ENCODE measurements around the gene ERCC6L2. TPM values are rescaled to one million over a fixed set of nuclear protein-coding genes. Genes with fewer than 3 reads are reported as not detected.

The ERCC6L2 gene
- total and polyA plus RNA-seq, 2 of the 8 experiments (the other 6 are each of a cell fraction or from before 2014, with no cell fraction given) = 9.8 to 50.0 TPM

DNA sequence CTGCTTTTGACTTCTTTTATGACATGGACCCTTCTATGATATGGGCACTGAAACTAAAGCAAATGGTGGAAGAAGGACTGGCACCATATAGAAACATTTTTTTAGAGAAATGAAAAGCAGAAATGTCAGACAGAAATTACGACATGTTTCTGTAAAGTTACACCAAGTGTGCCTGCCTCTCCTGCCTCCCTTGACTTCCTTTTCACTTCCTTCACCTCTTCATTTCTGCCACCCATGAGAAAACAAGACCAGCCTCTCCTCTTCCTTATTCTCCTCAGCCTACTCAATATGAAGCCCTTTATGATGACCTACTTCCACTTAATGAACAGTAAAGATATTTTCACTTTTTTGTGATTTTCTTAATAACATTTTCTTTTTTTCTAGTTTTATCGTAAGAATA is 44.5 kb downstream of the ERCC6L2 start:
- Histone ChIP-seq H2AK5ac (ENCODE audit: low read depth, low read length) (no peak overlapping the region), H2BK20ac (ENCODE audit: low read length) (no peak overlapping the region), H3K4me2 (ENCODE audit: insufficient read depth in 1 of 2, low read depth in 2 of 2, low read length in 2 of 2) (no peak overlapping the region), H3K23ac (ENCODE audit: insufficient read length) (no peak overlapping the region), H3K4ac (replicated peaks; ENCODE audit: insufficient read length, low read depth, low read length) (no peak overlapping the region), H3K79me2 (ENCODE audit: control insufficient read depth in 1 of 2, insufficient read depth in 2 of 2, low read length in 2 of 2) (0 out of 4 replicates have a peak, but pooled peaks cover 0 to 2% of the 10 kb centered on the region in 2 experiments), H4K91ac (replicated peaks; ENCODE audit: insufficient read length, low read length) (no peak overlapping the region), H3K14ac (ENCODE audit: insufficient read length) (no peak overlapping the region), H3K27me3 (replicated peaks in 1 of 4; ENCODE audit: control insufficient read depth in 3 of 4, extremely low read depth in 1 of 4, insufficient read depth in 3 of 4, low read length in 3 of 4) (no peaks in the 10 kb centered on the region), H3K4me1 (replicated peaks in 1 of 4; ENCODE audit: control insufficient read depth in 3 of 4, insufficient read depth in 4 of 4, low read length in 3 of 4) (peaks cover 0 to 4% (median 3%) of the 10 kb centered on the region in 4 experiments; a peak in 4 of 7 replicates), H3K4me3 (ENCODE audit: extremely low read depth in 1 of 4, insufficient read depth in 2 of 4, low read depth in 3 of 4, low read length in 4 of 4) (no peak overlapping the region), H3K9ac (replicated peaks in 1 of 4; ENCODE audit: extremely low read depth in 1 of 4, low read depth in 3 of 4, low read length in 3 of 4) (no peak overlapping the region), H2BK12ac (ENCODE audit: low read depth, low read length) (no peak overlapping the region), H3K18ac (ENCODE audit: extremely low read depth, low read length) (no peak overlapping the region), H3K9me3 (ENCODE audit: insufficient read depth in 2 of 2, low read depth in 1 of 2, low read length in 1 of 2) (peaks cover 6 to 14% of the 10 kb centered on the region in 2 experiments), H2BK5ac (ENCODE audit: low read depth, low read length) (no peak overlapping the region), H4K8ac (ENCODE audit: extremely low read depth, insufficient read depth, low read length) (no peak overlapping the region), H4K5ac (ENCODE audit: insufficient read length, low read depth, low read length) (no peak overlapping the region), H2BK15ac (ENCODE audit: low read length) (no peak overlapping the region), H4K20me1 (replicated peaks in 1 of 2; ENCODE audit: control insufficient read depth in 1 of 2, insufficient read depth in 2 of 2, low read length in 2 of 2) (peaks cover 0 to under 1% of the 10 kb centered on the region in 2 experiments), H3K79me1 (ENCODE audit: low read depth, low read length) (no peaks in the 10 kb centered on the region), H3K23me2 (ENCODE audit: low read depth, low read length) (no peaks in the 10 kb centered on the region), H3K27ac (ENCODE audit: low read depth, low read length) (no peak overlapping the region), H3K56ac (replicated peaks; ENCODE audit: insufficient read length, low read depth, low read length) (no peak overlapping the region), H2BK120ac (replicated peaks; ENCODE audit: low read depth, low read length) (no peak overlapping the region), H3K36me3 (ENCODE audit: control insufficient read depth in 2 of 4, insufficient read depth in 4 of 4, low read length in 3 of 4) (peaks cover 0 to 59% (median 36%) of the 10 kb centered on the region in 4 experiments; a peak in 5 of 8 replicates), H2AFZ (ENCODE audit: low read length) (no peak overlapping the region)
- CTCF ChIA-PET (ENCODE audit: partially characterized antibody) = no interaction called here
- POLR2A ChIA-PET (ENCODE audit: partially characterized antibody) = no interaction called here
- WGBS, 2 experiments (ENCODE audit: extremely low coverage in 1 of 2, insufficient coverage in 1 of 2, insufficient read length in 1 of 2, insufficient replicate concordance in 2 of 2, low coverage in 1 of 2, low lambda C conversion rate in 2 of 2, missing lambda C conversion rate in 1 of 2) = 93% methylated on average over 2 of the region's 2 CpGs; no CpG with 5 or more reads in 1 of the 2 experiments
- no peak for DNase-seq (ENCODE audit: low read depth in 1 of 2, low spot score in 2 of 2)
- no peak for FAIRE-seq
- no peak for TF ChIP-seq CHD2 (IDR thresholded peaks at IDR 0.05; ENCODE audit: low read length)
- TF ChIP-seq HDAC2 (IDR thresholded peaks at IDR 0.05; ENCODE audit: borderline replicate concordance in 1 of 2, low read depth in 2 of 2, low read length in 2 of 2) = no peak
- TF ChIP-seq SIX5 (IDR thresholded peaks at IDR 0.05; ENCODE audit: low read depth, low read length) = no peak
- TF ChIP-seq SP1 (IDR thresholded peaks at IDR 0.05; ENCODE audit: low read depth, low read length) = no peak
- TF ChIP-seq SUZ12 (IDR thresholded peaks at IDR 0.05; ENCODE audit: low read length) = no peak
- no peak for TF ChIP-seq YY1 (IDR thresholded peaks at IDR 0.05; ENCODE audit: low read depth, low read length)
- TF ChIP-seq JUN (IDR thresholded peaks at IDR 0.05; ENCODE audit: low read depth, low read length) = no peak
- no peak for TF ChIP-seq GABPA (IDR thresholded peaks at IDR 0.05; ENCODE audit: borderline replicate concordance, insufficient read depth, low read length)
- no peak for TF ChIP-seq CREB1 (IDR thresholded peaks at IDR 0.05)
- TF ChIP-seq, protein P1, sequence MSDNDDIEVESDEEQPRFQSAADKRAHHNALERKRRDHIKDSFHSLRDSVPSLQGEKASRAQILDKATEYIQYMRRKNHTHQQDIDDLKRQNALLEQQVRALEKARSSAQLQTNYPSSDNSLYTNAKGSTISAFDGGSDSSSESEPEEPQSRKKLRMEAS (IDR thresholded peaks at IDR 0.05) = no peak
- TF ChIP-seq KDM5A (IDR thresholded peaks at IDR 0.05; ENCODE audit: low read length) = no peak
- no peak for TF ChIP-seq KDM4A (IDR thresholded peaks at IDR 0.05; ENCODE audit: low read depth, low read length, severe bottlenecking)
- TF ChIP-seq SIN3A (conservative IDR thresholded peaks at IDR 0.05 in 1 of 2, IDR thresholded peaks at IDR 0.05 in 1 of 2; ENCODE audit: low read depth in 1 of 2, low read length in 2 of 2) = no peak
- no peak for TF ChIP-seq PHF8 (conservative IDR thresholded peaks at IDR 0.05; ENCODE audit: low read depth, low read length)
- TF ChIP-seq POU5F1 (IDR thresholded peaks at IDR 0.05; ENCODE audit: low read depth, low read length) = no peak
